ENCODE measurements around the gene UBE2H. TPM values are rescaled to one million over a fixed set of nuclear protein-coding genes. Genes with fewer than 3 reads are reported as not detected.
A peak's percentile ranks its signal among the peaks of the same experiment; 100 is the strongest.

UBE2H gene
- total and polyA plus RNA-seq, 2 experiments from 2014 or later, result 73.4 to 98.9 TPM

GRCh38 chr7:129909669-129910068, 43.1 kb downstream of the UBE2H start:
- Histone ChIP-seq H3K4me1 (ENCODE audit: insufficient read depth) (peaks cover 2% of the 10 kb centered on the region), H3K27me3 (no peaks in the 10 kb centered on the region), H3K27ac (no peak overlapping the region), H3K9me2 (replicated peaks; ENCODE audit: insufficient read depth) (no peaks in the 10 kb centered on the region), H3K79me2 (peaks cover 94% of the 10 kb centered on the region), H3K36me3 (replicated peaks; ENCODE audit: insufficient read depth, low read depth) (no peaks in the 10 kb centered on the region), H3K9me3 (ENCODE audit: low read depth) (no peaks in the 10 kb centered on the region), H4K20me1 (ENCODE audit: insufficient read depth, poor library complexity, severe bottlenecking) (peaks cover 70% of the 10 kb centered on the region), H3K4me3 (no peak overlapping the region), H2AFZ (no peak overlapping the region), H3K4me2 (no peak overlapping the region)
- TF ChIP-seq EZH2 (IDR thresholded peaks at IDR 0.05; ENCODE audit: borderline replicate concordance), result no peak
- TF ChIP-seq EZH2phosphoT487 (IDR thresholded peaks at IDR 0.05; ENCODE audit: low read depth, severe bottlenecking, unreplicated experiment), result no peak
- no peak for TF ChIP-seq CTCF (IDR thresholded peaks at IDR 0.05; ENCODE audit: poor library complexity)
- no peak for DNase-seq (ENCODE audit: low spot score)
- 77% methylated on average over 4 of the region's 4 CpGs for WGBS (ENCODE audit: low lambda C conversion rate, missing lambda C conversion rate)

GRCh38 chr7:129908181-129908580, 44.6 kb downstream of the UBE2H start:
- no peak for TF ChIP-seq EZH2phosphoT487 (IDR thresholded peaks at IDR 0.05; ENCODE audit: low read depth, severe bottlenecking, unreplicated experiment)
- no peak for TF ChIP-seq EZH2 (IDR thresholded peaks at IDR 0.05; ENCODE audit: borderline replicate concordance)
- no peak for TF ChIP-seq CTCF (IDR thresholded peaks at IDR 0.05; ENCODE audit: poor library complexity)
- no peak overlapping the region for H2AFZ ChIP-seq
- no peak overlapping the region for H3K4me2 ChIP-seq
- no peaks in the 10 kb centered on the region for H3K4me1 ChIP-seq (ENCODE audit: insufficient read depth)
- peaks cover 60% of the 10 kb centered on the region for H4K20me1 ChIP-seq (ENCODE audit: insufficient read depth, poor library complexity, severe bottlenecking)
- H3K9me2 ChIP-seq (replicated peaks; ENCODE audit: insufficient read depth), result no peaks in the 10 kb centered on the region
- WGBS (ENCODE audit: low lambda C conversion rate, missing lambda C conversion rate), result 92% methylated on average over 1 of the region's 1 CpG
- no peaks in the 10 kb centered on the region for H3K36me3 ChIP-seq (replicated peaks; ENCODE audit: insufficient read depth, low read depth)
- H3K4me3 ChIP-seq, result no peak overlapping the region
- no peak overlapping the region for H3K27ac ChIP-seq
- H3K27me3 ChIP-seq, result no peaks in the 10 kb centered on the region
- H3K9me3 ChIP-seq (ENCODE audit: low read depth), result no peaks in the 10 kb centered on the region
- no peak for DNase-seq (ENCODE audit: low spot score)
- peaks cover 94% of the 10 kb centered on the region for H3K79me2 ChIP-seq

GRCh38 chr7:129907122-129907736, 45.5 kb downstream of the UBE2H start:
- Histone ChIP-seq H3K36me3 (replicated peaks; ENCODE audit: insufficient read depth, low read depth) (no peaks in the 10 kb centered on the region), H3K79me2 (peaks cover 94% of the 10 kb centered on the region), H3K4me3 (no peak overlapping the region), H4K20me1 (ENCODE audit: insufficient read depth, poor library complexity, severe bottlenecking) (peaks cover 57% of the 10 kb centered on the region), H3K4me2 (no peak overlapping the region), H3K9me2 (replicated peaks; ENCODE audit: insufficient read depth) (no peaks in the 10 kb centered on the region), H2AFZ (no peak overlapping the region), H3K4me1 (ENCODE audit: insufficient read depth) (no peaks in the 10 kb centered on the region), H3K27me3 (no peaks in the 10 kb centered on the region), H3K27ac (peak overlapping the region; percentile 59), H3K9me3 (ENCODE audit: low read depth) (no peaks in the 10 kb centered on the region)
- no peak for DNase-seq (ENCODE audit: low spot score)
- WGBS (ENCODE audit: low lambda C conversion rate, missing lambda C conversion rate), result 83% methylated on average over 11 of the region's 11 CpGs
- TF ChIP-seq EZH2 (IDR thresholded peaks at IDR 0.05; ENCODE audit: borderline replicate concordance) (no peak), CTCF (IDR thresholded peaks at IDR 0.05; ENCODE audit: poor library complexity) (no peak), EZH2phosphoT487 (IDR thresholded peaks at IDR 0.05; ENCODE audit: low read depth, severe bottlenecking, unreplicated experiment) (no peak)
